ENCODE results near the gene COMT.

The COMT gene

DNA sequence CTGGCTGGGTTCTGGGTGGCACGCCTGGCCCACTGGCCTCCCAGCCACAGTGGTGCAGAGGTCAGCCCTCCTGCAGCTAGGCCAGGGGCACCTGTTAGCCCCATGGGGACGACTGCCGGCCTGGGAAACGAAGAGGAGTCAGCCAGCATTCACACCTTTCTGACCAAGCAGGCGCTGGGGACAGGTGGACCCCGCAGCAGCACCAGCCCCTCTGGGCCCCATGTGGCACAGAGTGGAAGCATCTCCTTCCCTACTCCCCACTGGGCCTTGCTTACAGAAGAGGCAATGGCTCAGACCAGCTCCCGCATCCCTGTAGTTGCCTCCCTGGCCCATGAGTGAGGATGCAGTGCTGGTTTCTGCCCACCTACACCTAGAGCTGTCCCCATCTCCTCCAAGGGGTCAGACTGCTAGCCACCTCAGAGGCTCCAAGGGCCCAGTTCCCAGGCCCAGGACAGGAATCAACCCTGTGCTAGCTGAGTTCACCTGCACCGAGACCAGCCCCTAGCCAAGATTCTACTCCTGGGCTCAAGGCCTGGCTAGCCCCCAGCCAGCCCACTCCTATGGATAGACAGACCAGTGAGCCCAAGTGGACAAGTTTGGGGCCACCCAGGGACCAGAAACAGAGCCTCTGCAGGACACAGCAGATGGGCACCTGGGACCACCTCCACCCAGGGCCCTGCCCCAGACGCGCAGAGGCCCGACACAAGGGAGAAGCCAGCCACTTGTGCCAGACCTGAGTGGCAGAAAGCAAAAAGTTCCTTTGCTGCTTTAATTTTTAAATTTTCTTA is 27.8 kb downstream of the COMT start:
- H4K20me1 ChIP-seq (ENCODE audit: insufficient read depth): no peaks in the 10 kb centered on the region
- H3K4me3 ChIP-seq (IDR thresholded peaks at IDR 0.05; ENCODE audit: insufficient read depth, low read depth, low read length): no peak overlapping the region
- H3K36me3 ChIP-seq (ENCODE audit: insufficient read depth): no peaks in the 10 kb centered on the region
- no peaks in the 10 kb centered on the region for H3K79me2 ChIP-seq (ENCODE audit: insufficient read depth, low read depth)
- TF ChIP-seq, protein P1, sequence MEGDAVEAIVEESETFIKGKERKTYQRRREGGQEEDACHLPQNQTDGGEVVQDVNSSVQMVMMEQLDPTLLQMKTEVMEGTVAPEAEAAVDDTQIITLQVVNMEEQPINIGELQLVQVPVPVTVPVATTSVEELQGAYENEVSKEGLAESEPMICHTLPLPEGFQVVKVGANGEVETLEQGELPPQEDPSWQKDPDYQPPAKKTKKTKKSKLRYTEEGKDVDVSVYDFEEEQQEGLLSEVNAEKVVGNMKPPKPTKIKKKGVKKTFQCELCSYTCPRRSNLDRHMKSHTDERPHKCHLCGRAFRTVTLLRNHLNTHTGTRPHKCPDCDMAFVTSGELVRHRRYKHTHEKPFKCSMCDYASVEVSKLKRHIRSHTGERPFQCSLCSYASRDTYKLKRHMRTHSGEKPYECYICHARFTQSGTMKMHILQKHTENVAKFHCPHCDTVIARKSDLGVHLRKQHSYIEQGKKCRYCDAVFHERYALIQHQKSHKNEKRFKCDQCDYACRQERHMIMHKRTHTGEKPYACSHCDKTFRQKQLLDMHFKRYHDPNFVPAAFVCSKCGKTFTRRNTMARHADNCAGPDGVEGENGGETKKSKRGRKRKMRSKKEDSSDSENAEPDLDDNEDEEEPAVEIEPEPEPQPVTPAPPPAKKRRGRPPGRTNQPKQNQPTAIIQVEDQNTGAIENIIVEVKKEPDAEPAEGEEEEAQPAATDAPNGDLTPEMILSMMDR (conservative IDR thresholded peaks at IDR 0.05; ENCODE audit: low read depth, low read length): no peak
- H3K4me1 ChIP-seq (ENCODE audit: low read depth, poor library complexity, severe bottlenecking): peaks cover 21% of the 10 kb centered on the region
- H3K4me2 ChIP-seq: no peak overlapping the region
- H3K27ac ChIP-seq: no peak overlapping the region
- no peak overlapping the region for H3K9ac ChIP-seq
- H3K27me3 ChIP-seq (ENCODE audit: insufficient read depth, low read depth): no peaks in the 10 kb centered on the region
- H2AFZ ChIP-seq (ENCODE audit: low read depth): no peak overlapping the region

DNA sequence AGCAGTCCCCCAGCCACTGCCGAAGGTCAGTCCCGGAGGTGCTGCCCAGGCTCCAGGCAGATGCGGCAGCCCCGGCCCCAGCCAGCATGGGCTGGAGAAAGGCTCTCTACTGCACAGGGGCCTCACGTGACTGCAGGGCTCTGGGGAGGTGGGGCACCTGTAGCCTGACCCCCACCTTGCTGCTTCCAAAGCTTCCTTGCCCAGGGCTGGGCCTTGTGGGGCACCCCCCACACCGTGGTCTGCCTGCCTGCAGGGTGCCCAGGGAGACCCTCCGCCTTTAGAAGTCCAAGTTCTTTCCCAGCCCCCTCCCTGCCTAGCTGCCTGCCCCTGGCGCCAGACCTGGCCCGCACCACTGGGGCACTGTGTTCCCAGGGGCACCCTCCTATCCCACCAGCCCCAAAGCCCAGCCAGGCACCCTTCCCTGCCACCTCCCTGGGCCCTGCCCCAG is 28.5 kb downstream of the COMT start:
- no peak overlapping the region for H3K4me3 ChIP-seq (IDR thresholded peaks at IDR 0.05; ENCODE audit: insufficient read depth, low read depth, low read length)
- no peak overlapping the region for H3K9ac ChIP-seq
- no peak overlapping the region for H3K27ac ChIP-seq
- H3K4me2 ChIP-seq: no peak overlapping the region
- no peak overlapping the region for H2AFZ ChIP-seq (ENCODE audit: low read depth)
- H3K36me3 ChIP-seq (ENCODE audit: insufficient read depth): no peaks in the 10 kb centered on the region
- TF ChIP-seq, protein P1 (conservative IDR thresholded peaks at IDR 0.05; ENCODE audit: low read depth, low read length): no peak
- H4K20me1 ChIP-seq (ENCODE audit: insufficient read depth): no peaks in the 10 kb centered on the region
- H3K27me3 ChIP-seq (ENCODE audit: insufficient read depth, low read depth): no peaks in the 10 kb centered on the region
- H3K79me2 ChIP-seq (ENCODE audit: insufficient read depth, low read depth): no peaks in the 10 kb centered on the region
- peaks cover 21% of the 10 kb centered on the region for H3K4me1 ChIP-seq (ENCODE audit: low read depth, poor library complexity, severe bottlenecking)

GRCh38 chr22:19970479-19971275 is 29.1 kb downstream of the COMT start:
- no peaks in the 10 kb centered on the region for H4K20me1 ChIP-seq (ENCODE audit: insufficient read depth)
- no peak overlapping the region for H3K4me3 ChIP-seq (IDR thresholded peaks at IDR 0.05; ENCODE audit: insufficient read depth, low read depth, low read length)
- no peak overlapping the region for H3K9ac ChIP-seq
- no peak overlapping the region for H3K27ac ChIP-seq
- H3K4me2 ChIP-seq: no peak overlapping the region
- no peaks in the 10 kb centered on the region for H3K27me3 ChIP-seq (ENCODE audit: insufficient read depth, low read depth)
- TF ChIP-seq, protein P1 (conservative IDR thresholded peaks at IDR 0.05; ENCODE audit: low read depth, low read length): peak; percentile 83
- no peaks in the 10 kb centered on the region for H3K36me3 ChIP-seq (ENCODE audit: insufficient read depth)
- H3K79me2 ChIP-seq (ENCODE audit: insufficient read depth, low read depth): no peaks in the 10 kb centered on the region
- H3K4me1 ChIP-seq (ENCODE audit: low read depth, poor library complexity, severe bottlenecking): peaks cover 16% of the 10 kb centered on the region
- no peak overlapping the region for H2AFZ ChIP-seq (ENCODE audit: low read depth)

DNA sequence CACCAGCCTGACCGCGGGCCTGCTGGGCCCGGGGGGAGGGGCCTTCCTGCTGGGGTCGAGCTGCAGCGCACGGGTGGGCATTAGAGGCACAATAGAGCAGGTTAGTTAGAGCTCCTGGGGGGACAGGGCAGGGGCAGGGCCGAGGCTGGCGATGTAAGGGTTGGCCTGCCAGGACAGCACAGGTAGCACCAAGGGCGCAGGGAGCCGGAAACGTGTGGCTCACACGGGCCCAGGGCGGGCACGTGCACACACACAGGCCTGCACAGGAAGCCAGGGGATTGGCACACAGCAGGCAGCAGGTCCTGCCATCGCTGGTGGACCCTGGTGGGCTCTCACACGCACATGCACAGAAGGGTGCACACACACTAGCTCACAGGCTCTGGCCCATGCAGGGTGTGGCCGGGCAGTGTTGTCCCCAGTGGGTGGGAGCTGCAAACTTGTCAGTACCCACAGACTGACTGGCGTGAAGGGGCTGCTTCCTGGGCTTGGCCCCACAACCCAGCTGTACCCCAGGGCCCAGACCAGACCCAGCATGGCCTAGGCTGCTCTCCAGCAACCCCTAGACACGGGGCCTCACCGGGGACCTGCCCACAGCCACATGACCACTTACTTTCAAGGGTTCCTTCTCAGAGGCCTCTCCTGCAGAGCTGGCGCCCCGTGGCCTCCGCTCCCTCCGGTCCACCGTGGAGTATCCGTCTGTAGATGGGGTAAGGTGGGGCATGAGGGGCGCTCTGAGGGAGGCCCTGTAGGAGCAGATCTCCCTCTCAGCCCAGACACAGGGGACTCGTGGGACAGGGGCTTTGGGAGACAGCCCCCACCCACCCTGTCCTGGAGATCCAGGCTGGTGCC is 29.9 kb downstream of the COMT start:
- no peak overlapping the region for H3K4me3 ChIP-seq (IDR thresholded peaks at IDR 0.05; ENCODE audit: insufficient read depth, low read depth, low read length)
- H4K20me1 ChIP-seq (ENCODE audit: insufficient read depth): no peaks in the 10 kb centered on the region
- H3K4me2 ChIP-seq: no peak overlapping the region
- H3K4me1 ChIP-seq (ENCODE audit: low read depth, poor library complexity, severe bottlenecking): peaks cover 8% of the 10 kb centered on the region
- H3K36me3 ChIP-seq (ENCODE audit: insufficient read depth): no peaks in the 10 kb centered on the region
- no peak overlapping the region for H2AFZ ChIP-seq (ENCODE audit: low read depth)
- no peaks in the 10 kb centered on the region for H3K79me2 ChIP-seq (ENCODE audit: insufficient read depth, low read depth)
- H3K27ac ChIP-seq: no peak overlapping the region
- TF ChIP-seq, protein P1 (conservative IDR thresholded peaks at IDR 0.05; ENCODE audit: low read depth, low read length): no peak
- no peaks in the 10 kb centered on the region for H3K27me3 ChIP-seq (ENCODE audit: insufficient read depth, low read depth)
- no peak overlapping the region for H3K9ac ChIP-seq

All from KMS-11 (cell line).